ENCODE results near the gene HES2.

DNA sequence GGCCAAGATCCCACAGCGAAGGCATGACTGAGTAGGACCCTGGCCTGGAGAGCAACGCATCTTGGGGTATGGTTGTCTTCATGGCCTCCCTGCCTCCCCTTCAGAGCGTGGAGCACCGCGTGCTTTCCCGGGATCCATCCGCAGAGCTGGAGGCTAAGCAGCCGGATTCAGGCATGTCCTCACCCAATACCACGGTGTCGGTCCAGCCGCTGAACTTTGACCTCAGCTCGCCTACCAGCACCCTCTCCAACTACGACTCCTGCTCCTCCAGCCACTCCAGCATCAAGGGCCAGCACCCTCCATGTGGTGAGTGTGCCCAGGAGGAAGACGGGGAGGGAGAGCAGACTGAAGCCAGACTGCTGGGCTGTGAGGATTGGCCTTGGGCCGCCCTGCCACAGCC, 24.7 kb upstream of the HES2 start:
- TF ChIP-seq EP300 (IDR thresholded peaks at IDR 0.05; ENCODE audit: borderline replicate concordance) (no peak), TAF1 (IDR thresholded peaks at IDR 0.05; ENCODE audit: low read depth) (no peak), FOXM1 (IDR thresholded peaks at IDR 0.05; ENCODE audit: borderline replicate concordance, low read depth) (no peak), TEAD4 (IDR thresholded peaks at IDR 0.05) (no peak), ZBTB7A (IDR thresholded peaks at IDR 0.05; ENCODE audit: low read depth) (no peak), YY1 (IDR thresholded peaks at IDR 0.05; ENCODE audit: low read depth) (no peak), EGR1 (IDR thresholded peaks at IDR 0.05) (no peak), TCF12 (IDR thresholded peaks at IDR 0.05; ENCODE audit: low read depth) (no peak), RAD21 (IDR thresholded peaks at IDR 0.05; ENCODE audit: low read depth) (no peak), NFIC (IDR thresholded peaks at IDR 0.05) (no peak), CEBPB (IDR thresholded peaks at IDR 0.05) (no peak)
- TF ChIP-seq, protein P1, sequence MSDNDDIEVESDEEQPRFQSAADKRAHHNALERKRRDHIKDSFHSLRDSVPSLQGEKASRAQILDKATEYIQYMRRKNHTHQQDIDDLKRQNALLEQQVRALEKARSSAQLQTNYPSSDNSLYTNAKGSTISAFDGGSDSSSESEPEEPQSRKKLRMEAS (IDR thresholded peaks at IDR 0.05): no peak
- TF ChIP-seq, protein P2, sequence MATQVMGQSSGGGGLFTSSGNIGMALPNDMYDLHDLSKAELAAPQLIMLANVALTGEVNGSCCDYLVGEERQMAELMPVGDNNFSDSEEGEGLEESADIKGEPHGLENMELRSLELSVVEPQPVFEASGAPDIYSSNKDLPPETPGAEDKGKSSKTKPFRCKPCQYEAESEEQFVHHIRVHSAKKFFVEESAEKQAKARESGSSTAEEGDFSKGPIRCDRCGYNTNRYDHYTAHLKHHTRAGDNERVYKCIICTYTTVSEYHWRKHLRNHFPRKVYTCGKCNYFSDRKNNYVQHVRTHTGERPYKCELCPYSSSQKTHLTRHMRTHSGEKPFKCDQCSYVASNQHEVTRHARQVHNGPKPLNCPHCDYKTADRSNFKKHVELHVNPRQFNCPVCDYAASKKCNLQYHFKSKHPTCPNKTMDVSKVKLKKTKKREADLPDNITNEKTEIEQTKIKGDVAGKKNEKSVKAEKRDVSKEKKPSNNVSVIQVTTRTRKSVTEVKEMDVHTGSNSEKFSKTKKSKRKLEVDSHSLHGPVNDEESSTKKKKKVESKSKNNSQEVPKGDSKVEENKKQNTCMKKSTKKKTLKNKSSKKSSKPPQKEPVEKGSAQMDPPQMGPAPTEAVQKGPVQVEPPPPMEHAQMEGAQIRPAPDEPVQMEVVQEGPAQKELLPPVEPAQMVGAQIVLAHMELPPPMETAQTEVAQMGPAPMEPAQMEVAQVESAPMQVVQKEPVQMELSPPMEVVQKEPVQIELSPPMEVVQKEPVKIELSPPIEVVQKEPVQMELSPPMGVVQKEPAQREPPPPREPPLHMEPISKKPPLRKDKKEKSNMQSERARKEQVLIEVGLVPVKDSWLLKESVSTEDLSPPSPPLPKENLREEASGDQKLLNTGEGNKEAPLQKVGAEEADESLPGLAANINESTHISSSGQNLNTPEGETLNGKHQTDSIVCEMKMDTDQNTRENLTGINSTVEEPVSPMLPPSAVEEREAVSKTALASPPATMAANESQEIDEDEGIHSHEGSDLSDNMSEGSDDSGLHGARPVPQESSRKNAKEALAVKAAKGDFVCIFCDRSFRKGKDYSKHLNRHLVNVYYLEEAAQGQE (IDR thresholded peaks at IDR 0.05; ENCODE audit: low read depth): no peak
- TF ChIP-seq, protein P3, sequence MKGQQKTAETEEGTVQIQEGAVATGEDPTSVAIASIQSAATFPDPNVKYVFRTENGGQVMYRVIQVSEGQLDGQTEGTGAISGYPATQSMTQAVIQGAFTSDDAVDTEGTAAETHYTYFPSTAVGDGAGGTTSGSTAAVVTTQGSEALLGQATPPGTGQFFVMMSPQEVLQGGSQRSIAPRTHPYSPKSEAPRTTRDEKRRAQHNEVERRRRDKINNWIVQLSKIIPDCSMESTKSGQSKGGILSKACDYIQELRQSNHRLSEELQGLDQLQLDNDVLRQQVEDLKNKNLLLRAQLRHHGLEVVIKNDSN (IDR thresholded peaks at IDR 0.05): no peak
